SK-N-DZ (cell line): Measurements from ENCODE around the gene AARS2. TPM values are rescaled to one million over a fixed set of nuclear protein-coding genes. Genes with fewer than 3 reads are reported as not detected.
"Not testable (repeated sequence)": the region's sequence is repeated elsewhere in the genome, so short reads cannot be mapped to it uniquely, and the experiment has no call there.

Experiments
- DNase-seq: peaks from one replicate; pipeline ENCODE4 v3.0.0-alpha.2; 2015; ENCODE audit warnings: low spot score
- polyA plus RNA-seq, 2 experiments: library from polyadenylated mRNA; depleted of rRNA; stranded (reverse); fragments of >200 nt; gene quantifications; 2 replicates each; pipeline ENCODE4 v1.2.3, GENCODE V29; 2014

AARS2 gene
- polyA plus RNA-seq (2014; cell fraction: cytosol; rRNA removed), result 19.4 and 22.6 TPM in 2 replicates
- polyA plus RNA-seq (2014; cell fraction: nucleus; rRNA removed), result 19.7 and 26.8 TPM in 2 replicates

GRCh38 chr6:44312901-44313788 is at the start of gene AARS2:
Gene AARS2, minus strand, starts transcription at chr6:44313347. Its CDS starts 24 bp downstream, at chr6:44313323.
- DNase-seq, result peak; percentile 90

GRCh38 chr6:44361947-44362346 is 48.8 kb upstream of the AARS2 start:
- DNase-seq, result no peak

GRCh38 chr6:44359973-44360372 is 46.8 kb upstream of the AARS2 start:
- no peak for DNase-seq

- no peak for DNase-seq
These were observed 43.3 kb upstream of the AARS2 start for GRCh38 chr6:44356487-44356886.

- no peak for DNase-seq
These were observed 42.5 kb upstream of the AARS2 start for GRCh38 chr6:44355640-44356039.

GRCh38 chr6:44353336-44353735 is 40.2 kb upstream of the AARS2 start:
- DNase-seq, result no peak

- DNase-seq, result no peak
These were observed 39.1 kb upstream of the AARS2 start for GRCh38 chr6:44352259-44352658.

GRCh38 chr6:44350650-44350994 is 37.5 kb upstream of the AARS2 start:
- DNase-seq, result not testable (repeated sequence)

- DNase-seq, result no peak
These were observed 36.9 kb upstream of the AARS2 start for GRCh38 chr6:44349904-44350649.

- DNase-seq, result not testable (repeated sequence)
These were observed 33.7 kb upstream of the AARS2 start for GRCh38 chr6:44346818-44347217.

GRCh38 chr6:44342489-44342888 is 29.3 kb upstream of the AARS2 start, which contains the start of gene SPATS1:
Gene SPATS1, plus strand, starts transcription at chr6:44342650. Its CDS starts 446 bp downstream, at chr6:44343096.
- no peak for DNase-seq

- DNase-seq, result peak; percentile 91
These were observed 28.9 kb upstream of the AARS2 start for GRCh38 chr6:44342052-44342451.

GRCh38 chr6:44341095-44341890 is 28.1 kb upstream of the AARS2 start:
- DNase-seq, result peak; percentile 88

GRCh38 chr6:44339763-44340625 is 26.8 kb upstream of the AARS2 start:
- no peak for DNase-seq

- DNase-seq, result no peak
These were observed 26.2 kb upstream of the AARS2 start for GRCh38 chr6:44339301-44339700.

GRCh38 chr6:44338228-44339122 is 25.3 kb upstream of the AARS2 start:
- DNase-seq, result peak; percentile 84

- no peak for DNase-seq
These were observed 22.5 kb upstream of the AARS2 start for GRCh38 chr6:44335631-44336030.

GRCh38 chr6:44333942-44334341 is 20.8 kb upstream of the AARS2 start:
- DNase-seq, result no peak

- DNase-seq, result no peak
These were observed 20.2 kb upstream of the AARS2 start for GRCh38 chr6:44333273-44333919.
